ENCODE results near the gene LUC7L2. TPM values are rescaled to one million over a fixed set of nuclear protein-coding genes. Genes with fewer than 3 reads are reported as not detected.
A peak's percentile ranks its signal among the peaks of the same experiment; 100 is the strongest.

The LUC7L2 gene
- total RNA-seq, 1 donor from 2014 or later, result 142 TPM

GRCh38 chr7:139430443-139430842, 70.7 kb downstream of the LUC7L2 start:
- Mint-ChIP-seq H3K4me1 (peaks cover 60% of the 10 kb centered on the region), H3K27me3 (ENCODE audit: low read depth) (no peaks in the 10 kb centered on the region), H3K9me3 (no peaks in the 10 kb centered on the region), H3K27ac (peak overlapping the region; percentile 95), H3K36me3 (peaks cover 8% of the 10 kb centered on the region), H3K4me3 (no peak overlapping the region)
- no peak for DNase-seq (ENCODE audit: low spot score in 2 of 2, unreplicated experiment in 2 of 2)
- TF ChIP-seq CTCF (IDR thresholded peaks at IDR 0.05; ENCODE audit: unreplicated experiment), result no peak

- H3K9me3 Mint-ChIP-seq, result no peaks in the 10 kb centered on the region
- peak in 1 of 2 experiments; percentile 57 for DNase-seq (ENCODE audit: low spot score in 2 of 2, unreplicated experiment in 2 of 2)
- TF ChIP-seq CTCF (IDR thresholded peaks at IDR 0.05; ENCODE audit: unreplicated experiment), result no peak
- H3K27me3 Mint-ChIP-seq (ENCODE audit: low read depth), result no peaks in the 10 kb centered on the region
- no peak overlapping the region for H3K4me3 Mint-ChIP-seq
- H3K4me1 Mint-ChIP-seq, result peaks cover 63% of the 10 kb centered on the region
- H3K36me3 Mint-ChIP-seq, result peaks cover 8% of the 10 kb centered on the region
- H3K27ac Mint-ChIP-seq, result peak overlapping the region; percentile 95
These were observed 71.3 kb downstream of the LUC7L2 start for GRCh38 chr7:139431010-139431409.

- no peaks in the 10 kb centered on the region for H3K9me3 Mint-ChIP-seq
- H3K36me3 Mint-ChIP-seq, result peaks cover 8% of the 10 kb centered on the region
- H3K27me3 Mint-ChIP-seq (ENCODE audit: low read depth), result no peaks in the 10 kb centered on the region
- peaks cover 61% of the 10 kb centered on the region for H3K4me1 Mint-ChIP-seq
- DNase-seq (ENCODE audit: low spot score in 2 of 2, unreplicated experiment in 2 of 2), result no peak
- peak overlapping the region; percentile 95 for H3K27ac Mint-ChIP-seq
- no peak for TF ChIP-seq CTCF (IDR thresholded peaks at IDR 0.05; ENCODE audit: unreplicated experiment)
- no peak overlapping the region for H3K4me3 Mint-ChIP-seq
These were observed 71.8 kb downstream of the LUC7L2 start for GRCh38 chr7:139431459-139431858.

- peaks cover 32% of the 10 kb centered on the region for H3K4me1 Mint-ChIP-seq
- TF ChIP-seq CTCF (IDR thresholded peaks at IDR 0.05; ENCODE audit: unreplicated experiment), result no peak
- no peaks in the 10 kb centered on the region for H3K27me3 Mint-ChIP-seq (ENCODE audit: low read depth)
- H3K27ac Mint-ChIP-seq, result no peak overlapping the region
- no peaks in the 10 kb centered on the region for H3K36me3 Mint-ChIP-seq
- no peaks in the 10 kb centered on the region for H3K9me3 Mint-ChIP-seq
- DNase-seq (ENCODE audit: low spot score in 2 of 2, unreplicated experiment in 2 of 2), result no peak
- H3K4me3 Mint-ChIP-seq, result no peak overlapping the region
These were observed 77.1 kb downstream of the LUC7L2 start for GRCh38 chr7:139436806-139437205.

GRCh38 chr7:139439375-139439774, 79.7 kb downstream of the LUC7L2 start:
- H3K9me3 Mint-ChIP-seq, result no peaks in the 10 kb centered on the region
- no peak overlapping the region for H3K4me3 Mint-ChIP-seq
- no peak overlapping the region for H3K27ac Mint-ChIP-seq
- TF ChIP-seq CTCF (IDR thresholded peaks at IDR 0.05; ENCODE audit: unreplicated experiment), result no peak
- no peaks in the 10 kb centered on the region for H3K36me3 Mint-ChIP-seq
- H3K27me3 Mint-ChIP-seq (ENCODE audit: low read depth), result no peaks in the 10 kb centered on the region
- no peak for DNase-seq (ENCODE audit: low spot score in 2 of 2, unreplicated experiment in 2 of 2)
- H3K4me1 Mint-ChIP-seq, result peaks cover 15% of the 10 kb centered on the region

DNA sequence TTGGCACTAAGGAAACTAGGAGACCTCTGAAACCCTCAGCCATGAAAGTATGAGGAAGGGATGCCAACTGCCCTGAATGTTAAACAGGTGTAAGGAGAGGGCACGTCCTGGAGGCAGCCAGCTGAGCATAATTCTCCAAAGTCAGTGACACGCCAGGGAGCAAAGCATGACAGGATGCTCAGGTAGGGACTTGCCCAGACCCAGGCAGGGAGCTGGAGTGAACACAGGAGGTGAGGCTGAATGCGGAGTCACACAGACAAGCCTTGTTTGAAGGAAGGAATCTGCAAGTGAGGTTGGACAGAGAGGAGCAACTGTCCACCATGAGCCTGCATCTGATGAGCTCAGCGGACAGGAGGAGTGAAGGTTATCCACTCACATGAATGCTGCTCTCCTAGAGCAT, 82.3 kb downstream of the LUC7L2 start:
- Mint-ChIP-seq H3K36me3 (no peaks in the 10 kb centered on the region), H3K27me3 (ENCODE audit: low read depth) (no peaks in the 10 kb centered on the region), H3K27ac (no peak overlapping the region), H3K9me3 (no peaks in the 10 kb centered on the region), H3K4me3 (no peak overlapping the region), H3K4me1 (peaks cover 7% of the 10 kb centered on the region)
- no peak for DNase-seq (ENCODE audit: low spot score in 2 of 2, unreplicated experiment in 2 of 2)
- no peak for TF ChIP-seq CTCF (IDR thresholded peaks at IDR 0.05; ENCODE audit: unreplicated experiment)

All from mesothelial cell of epicardium (in vitro differentiated cells).